SU-DHL-6 (cell line): ENCODE results near the gene OXA1L.
"Not testable (repeated sequence)": the region's sequence is repeated elsewhere in the genome, so short reads cannot be mapped to it uniquely, and the experiment has no call there.

Experiments used
- H2AFZ ChIP-seq: fragments of 200-600 bp; sonication (generic); 2 replicates; pipeline ENCODE4 v1.6.1; 2014; ENCODE audit warnings: low read depth, mild to moderate bottlenecking, moderate library complexity, mixed read lengths, antibody characterized with exemption, low read length; ENCODE audit not compliant: severe bottlenecking
- H3F3A ChIP-seq: fragments of 200-600 bp; shearing (Covaris generic); 2 replicates; pipeline ENCODE4 v1.6.0; 2016; ENCODE audit warnings: antibody characterized with exemption, mild to moderate bottlenecking; ENCODE audit not compliant: insufficient read depth
- H3K27ac ChIP-seq: fragments of 200-600 bp; sonication (generic); 2 replicates; pipeline ENCODE4 v1.5.1; 2016; ENCODE audit warnings: low read depth, mild to moderate bottlenecking, low read length, moderate library complexity, mixed read lengths
- H3K27me3 ChIP-seq: fragments of 200-600 bp; sonication (generic), shearing (Covaris generic); 2 replicates; pipeline ENCODE4 v1.6.0; 2014; ENCODE audit warnings: mild to moderate bottlenecking, low read length
- H3K36me3 ChIP-seq: fragments of 200-600 bp; sonication (generic); 2 replicates; pipeline ENCODE4 v1.6.1; 2014; ENCODE audit warnings: mild to moderate bottlenecking, low read length, mixed read lengths
- H3K4me2 ChIP-seq: fragments of 300-600, 200-600 bp; shearing (Covaris generic), sonication (generic); 2 replicates; pipeline ENCODE4 v1.6.0; 2014; ENCODE audit warnings: low read length, low read depth, mild to moderate bottlenecking; ENCODE audit not compliant: poor library complexity, severe bottlenecking
- H3K4me3 ChIP-seq: fragments of 200-600 bp; sonication (generic); 2 replicates; pipeline ENCODE4 v1.5.1; 2014; ENCODE audit warnings: antibody characterized with exemption, low read length, mild to moderate bottlenecking, mixed read lengths; ENCODE audit not compliant: insufficient read depth, poor library complexity, severe bottlenecking
- H3K79me2 ChIP-seq: fragments of 200-600 bp; sonication (generic); 2 replicates; pipeline ENCODE4 v1.6.1; 2014; ENCODE audit warnings: mild to moderate bottlenecking, low read length, moderate library complexity; ENCODE audit not compliant: insufficient read depth
- H3K9ac ChIP-seq: fragments of 200-600 bp; sonication (generic); 2 replicates; pipeline ENCODE4 v1.7.0; 2014; ENCODE audit warnings: mild to moderate bottlenecking, low read length
- H3K9me2 ChIP-seq: fragments of 200-600 bp; sonication (generic); replicated peaks from 2 replicates; pipeline ENCODE4 v1.6.1; 2014; ENCODE audit warnings: low read length; ENCODE audit not compliant: insufficient read depth
- H3K9me3 ChIP-seq: fragments of 200-600 bp; sonication (generic); 2 replicates; pipeline ENCODE4 v1.6.1; 2014; ENCODE audit warnings: low read length, mixed read lengths; ENCODE audit not compliant: insufficient read depth
- H4K20me1 ChIP-seq: fragments of 200-600 bp; sonication (generic); 2 replicates; pipeline ENCODE4 v1.6.1; 2014; ENCODE audit warnings: low read depth, mild to moderate bottlenecking, antibody characterized with exemption, low read length, moderate library complexity, mixed read lengths
- CTCF ChIP-seq: fragments of 200-600 bp; sonication (generic); IDR thresholded peaks from one replicate; pipeline ENCODE4 v1.5.1; 2017; ENCODE audit warnings: antibody characterized with exemption, mild to moderate bottlenecking, low read length, moderate library complexity; ENCODE audit not compliant: insufficient read depth, poor library complexity, severe bottlenecking
- EZH2phosphoT487 ChIP-seq: fragments of 200-600 bp; sonication (generic), shearing (Covaris generic); conservative IDR thresholded peaks from 2 replicates; pipeline ENCODE4 v1.6.1; 2018; ENCODE audit warnings: mild to moderate bottlenecking, antibody characterized with exemption, low read length, moderate library complexity, mixed read lengths

Gene OXA1L

GRCh38 chr14:22733829-22734228, 32.7 kb upstream of the OXA1L start:
- H3K9me2 ChIP-seq, result no peaks in the 10 kb centered on the region
- H3K4me2 ChIP-seq, result no peak overlapping the region
- TF ChIP-seq CTCF, result no peak
- no peak for TF ChIP-seq EZH2phosphoT487
- no peaks in the 10 kb centered on the region for H4K20me1 ChIP-seq
- H2AFZ ChIP-seq, result no peak overlapping the region
- H3K4me3 ChIP-seq, result no peak overlapping the region
- H3K27ac ChIP-seq, result no peak overlapping the region
- no peak overlapping the region for H3K9ac ChIP-seq
- H3K36me3 ChIP-seq, result no peaks in the 10 kb centered on the region
- H3K79me2 ChIP-seq, result no peaks in the 10 kb centered on the region
- no peaks in the 10 kb centered on the region for H3K27me3 ChIP-seq
- H3K9me3 ChIP-seq, result no peaks in the 10 kb centered on the region
- H3F3A ChIP-seq, result no peaks in the 10 kb centered on the region

- Histone ChIP-seq H3K4me3 (no peak overlapping the region), H2AFZ (no peak overlapping the region), H3K27ac (no peak overlapping the region), H3K79me2 (no peaks in the 10 kb centered on the region), H3K36me3 (no peaks in the 10 kb centered on the region), H3F3A (no peaks in the 10 kb centered on the region), H4K20me1 (no peaks in the 10 kb centered on the region), H3K9ac (no peak overlapping the region), H3K27me3 (no peaks in the 10 kb centered on the region), H3K9me2 (no peaks in the 10 kb centered on the region), H3K9me3 (no peaks in the 10 kb centered on the region), H3K4me2 (no peak overlapping the region)
- TF ChIP-seq EZH2phosphoT487 (no peak), CTCF (no peak)
These were observed 31.4 kb upstream of the OXA1L start for GRCh38 chr14:22735096-22735495.

- not testable (repeated sequence) for H3K79me2 ChIP-seq, H3K4me3 ChIP-seq, H2AFZ ChIP-seq, H3K36me3 ChIP-seq, H3F3A ChIP-seq, H4K20me1 ChIP-seq, H3K9ac ChIP-seq, H3K27me3 ChIP-seq, H3K4me2 ChIP-seq, H3K27ac ChIP-seq, H3K9me3 ChIP-seq, H3K9me2 ChIP-seq
These were observed 30.1 kb upstream of the OXA1L start for GRCh38 chr14:22736384-22736783.

GRCh38 chr14:22737052-22737451, 29.4 kb upstream of the OXA1L start:
- Histone ChIP-seq H3K9me2 (no peaks in the 10 kb centered on the region), H3K36me3 (no peaks in the 10 kb centered on the region), H3K9ac (no peak overlapping the region), H3K4me2 (no peak overlapping the region), H3K79me2 (no peaks in the 10 kb centered on the region), H3F3A (no peaks in the 10 kb centered on the region), H3K27me3 (no peaks in the 10 kb centered on the region), H2AFZ (no peak overlapping the region), H4K20me1 (no peaks in the 10 kb centered on the region), H3K4me3 (no peak overlapping the region), H3K27ac (no peak overlapping the region), H3K9me3 (no peaks in the 10 kb centered on the region)
- no peak for TF ChIP-seq CTCF
- no peak for TF ChIP-seq EZH2phosphoT487
